Measurements from ENCODE around the gene FOXF2. TPM values are rescaled to one million over a fixed set of nuclear protein-coding genes. Genes with fewer than 3 reads are reported as not detected.
"Not testable (repeated sequence)": the region's sequence is repeated elsewhere in the genome, so short reads cannot be mapped to it uniquely, and the experiment has no call there.

The FOXF2 gene
- total and polyA plus RNA-seq, 2 donors (not counting 1 experiment from before 2014, with no cell fraction given) = not detected

- Histone ChIP-seq H2AFZ (ENCODE audit: insufficient read depth, low read depth, low read length, poor library complexity, severe bottlenecking) (no peak overlapping the region), H3K9me3 (ENCODE audit: control extremely low read depth in 1 of 3, control insufficient read depth in 2 of 3, insufficient read depth in 1 of 3, low read length in 2 of 3) (peaks cover 5 to 14% (median 6%) of the 10 kb centered on the region in 3 donors), H3K4me3 (ENCODE audit: control extremely low read depth in 1 of 5, extremely low read depth in 1 of 5, insufficient read depth in 1 of 5, low read depth in 2 of 5, low read length in 4 of 5) (no peak overlapping the region), H4K20me1 (ENCODE audit: control insufficient read depth, insufficient read depth, low read length, poor library complexity, severe bottlenecking) (no peaks in the 10 kb centered on the region), H3K4me1 (ENCODE audit: control insufficient read depth in 2 of 2, insufficient read depth in 2 of 2, low read length in 2 of 2) (no peaks in the 10 kb centered on the region), H3K4me2 (replicated peaks; ENCODE audit: low read depth, low read length, poor library complexity, severe bottlenecking) (no peak overlapping the region), H3K36me3 (replicated peaks in 1 of 2; ENCODE audit: control extremely low read depth in 1 of 2, control insufficient read depth in 1 of 2, extremely low read depth in 1 of 2, insufficient read depth in 2 of 2, low read length in 1 of 2) (no peaks in the 10 kb centered on the region), H3K9ac (ENCODE audit: low read length) (no peak overlapping the region), H3K27me3 (replicated peaks in 1 of 4; ENCODE audit: control extremely low read depth in 1 of 4, control insufficient read depth in 3 of 4, insufficient read depth in 4 of 4, low read length in 3 of 4) (peaks cover 0 to 12% (median 3%) of the 10 kb centered on the region in 4 experiments), H3K27ac (ENCODE audit: low read length in 2 of 2) (no peak overlapping the region), H3K79me2 (ENCODE audit: control insufficient read depth, insufficient read depth, low read length) (no peaks in the 10 kb centered on the region)
- H3K4me1 Mint-ChIP-seq = no peaks in the 10 kb centered on the region
- TF ChIP-seq EZH2 (IDR thresholded peaks at IDR 0.05; ENCODE audit: borderline replicate concordance, insufficient read depth, low read depth, low read length, poor library complexity, severe bottlenecking) = no peak
- TF ChIP-seq CTCF (IDR thresholded peaks at IDR 0.05) = no peak
- H3K9me3 Mint-ChIP-seq (ENCODE audit: insufficient read depth) = peaks cover 15% of the 10 kb centered on the region
- no peak overlapping the region for H3K4me3 Mint-ChIP-seq
- no peak overlapping the region for H3K27ac Mint-ChIP-seq
- DNase-seq (no peak), ATAC-seq (ENCODE audit: low read depth) (no peak)
- intact Hi-C loops (cut with micrococcal nuclease) = no loop called here
- CTCF ChIA-PET = no interaction called here
- POLR2A ChIA-PET = no interaction called here
- 100% methylated on average over 1 of the region's 2 CpGs for WGBS (ENCODE audit: insufficient coverage)
- H3K27me3 Mint-ChIP-seq = peaks cover 51% of the 10 kb centered on the region
Measured at GRCh38 chr6:1351381-1352008, 37.9 kb upstream of the FOXF2 start.

GRCh38 chr6:1355068-1355467 lies 34.3 kb upstream of the FOXF2 start:
- H3K4me1 Mint-ChIP-seq; DNase-seq; CTCF ChIA-PET; H3K4me1 ChIP-seq (ENCODE audit: control insufficient read depth in 2 of 2, insufficient read depth in 2 of 2, low read length in 2 of 2); H3K36me3 ChIP-seq (replicated peaks in 1 of 2; ENCODE audit: control extremely low read depth in 1 of 2, control insufficient read depth in 1 of 2, extremely low read depth in 1 of 2, insufficient read depth in 2 of 2, low read length in 1 of 2); H3K4me3 ChIP-seq (ENCODE audit: control extremely low read depth in 1 of 5, extremely low read depth in 1 of 5, insufficient read depth in 1 of 5, low read depth in 2 of 5, low read length in 4 of 5); H3K4me2 ChIP-seq (replicated peaks; ENCODE audit: low read depth, low read length, poor library complexity, severe bottlenecking); H3K4me3 Mint-ChIP-seq; H3K27me3 ChIP-seq (replicated peaks in 1 of 4; ENCODE audit: control extremely low read depth in 1 of 4, control insufficient read depth in 3 of 4, insufficient read depth in 4 of 4, low read length in 3 of 4); POLR2A ChIA-PET; H4K20me1 ChIP-seq (ENCODE audit: control insufficient read depth, insufficient read depth, low read length, poor library complexity, severe bottlenecking); H3K9ac ChIP-seq (ENCODE audit: low read length); H2AFZ ChIP-seq (ENCODE audit: insufficient read depth, low read depth, low read length, poor library complexity, severe bottlenecking); H3K27ac ChIP-seq (ENCODE audit: low read length in 2 of 2); intact Hi-C loops (cut with micrococcal nuclease); H3K79me2 ChIP-seq (ENCODE audit: control insufficient read depth, insufficient read depth, low read length); ATAC-seq (ENCODE audit: low read depth); H3K27ac Mint-ChIP-seq: not testable (repeated sequence)
- peaks cover 42% of the 10 kb centered on the region for H3K27me3 Mint-ChIP-seq
- peaks cover 15% of the 10 kb centered on the region for H3K9me3 Mint-ChIP-seq (ENCODE audit: insufficient read depth)
- H3K9me3 ChIP-seq (ENCODE audit: control extremely low read depth in 1 of 3, control insufficient read depth in 2 of 3, insufficient read depth in 1 of 3, low read length in 2 of 3) = peaks cover 5 to 14% (median 6%) of the 10 kb centered on the region in 3 donors

- H3K27ac Mint-ChIP-seq; H3K27ac ChIP-seq (ENCODE audit: low read length in 2 of 2); H3K4me1 ChIP-seq (ENCODE audit: control insufficient read depth in 2 of 2, insufficient read depth in 2 of 2, low read length in 2 of 2); H2AFZ ChIP-seq (ENCODE audit: insufficient read depth, low read depth, low read length, poor library complexity, severe bottlenecking); H3K27me3 ChIP-seq (replicated peaks in 1 of 4; ENCODE audit: control extremely low read depth in 1 of 4, control insufficient read depth in 3 of 4, insufficient read depth in 4 of 4, low read length in 3 of 4); H3K9ac ChIP-seq (ENCODE audit: low read length); H3K4me3 Mint-ChIP-seq; H3K4me3 ChIP-seq (ENCODE audit: control extremely low read depth in 1 of 5, extremely low read depth in 1 of 5, insufficient read depth in 1 of 5, low read depth in 2 of 5, low read length in 4 of 5); ATAC-seq (ENCODE audit: low read depth); CTCF ChIA-PET; H3K4me1 Mint-ChIP-seq; H3K36me3 ChIP-seq (replicated peaks in 1 of 2; ENCODE audit: control extremely low read depth in 1 of 2, control insufficient read depth in 1 of 2, extremely low read depth in 1 of 2, insufficient read depth in 2 of 2, low read length in 1 of 2); H3K4me2 ChIP-seq (replicated peaks; ENCODE audit: low read depth, low read length, poor library complexity, severe bottlenecking); H3K79me2 ChIP-seq (ENCODE audit: control insufficient read depth, insufficient read depth, low read length); DNase-seq; H3K9me3 Mint-ChIP-seq (ENCODE audit: insufficient read depth); intact Hi-C loops (cut with micrococcal nuclease); H4K20me1 ChIP-seq (ENCODE audit: control insufficient read depth, insufficient read depth, low read length, poor library complexity, severe bottlenecking); H3K9me3 ChIP-seq (ENCODE audit: control extremely low read depth in 1 of 3, control insufficient read depth in 2 of 3, insufficient read depth in 1 of 3, low read length in 2 of 3); POLR2A ChIA-PET: not testable (repeated sequence)
- H3K27me3 Mint-ChIP-seq = peaks cover 41% of the 10 kb centered on the region
- no CpG with 5 or more reads among the region's 4 CpGs for WGBS (ENCODE audit: insufficient coverage)
Measured at GRCh38 chr6:1361717-1362116, 27.7 kb upstream of the FOXF2 start.

Data from B cell (primary cell).